HL-60 (cell line): ENCODE measurements around the gene VRK2.

Experiments
- DNase-seq, 2 experiments: peaks; one replicate each; pipeline ENCODE4 v3.0.0-alpha.2; 2010 to 2020; ENCODE audit warnings: low read depth in 1 of 2, low spot score in 1 of 2
- H3K27ac ChIP-seq: fragments of 250-450 bp; sonication (Bioruptor Pico); replicated peaks from 2 replicates; pipeline ENCODE4 v1.5.1; 2020; ENCODE audit warnings: mild to moderate bottlenecking, moderate library complexity
- H3K27me3 ChIP-seq: fragments of 250-450 bp; sonication (Bioruptor Pico); 2 replicates; pipeline ENCODE4 v1.5.1; 2021; ENCODE audit warnings: mild to moderate bottlenecking, moderate library complexity; ENCODE audit not compliant: insufficient read depth, poor library complexity, severe bottlenecking
- H3K4me3 ChIP-seq: replicated peaks from 2 replicates; pipeline ENCODE4 v1.5.1; 2011; ENCODE audit warnings: mild to moderate bottlenecking, control low read depth, low read length; ENCODE audit not compliant: insufficient read depth
- GABPA ChIP-seq: IDR thresholded peaks from 2 replicates; pipeline ENCODE4 v1.6.1; 2012; ENCODE audit warnings: low read depth
- POLR2AphosphoS5 ChIP-seq: IDR thresholded peaks from 2 replicates; pipeline ENCODE4 v1.6.1; 2012; ENCODE audit warnings: low read depth
- SPI1 ChIP-seq: IDR thresholded peaks from 2 replicates; pipeline ENCODE4 v1.6.1; 2012; ENCODE audit warnings: low read depth, mild to moderate bottlenecking, borderline replicate concordance
- long read RNA-seq: library from polyadenylated mRNA; unstranded; transcript quantifications from one replicate; pipeline ENCODE4 v2.0.0, GENCODE V29; 2020
- TF ChIP-seq, protein P1 (sequence below): IDR thresholded peaks from one replicate; pipeline ENCODE4 v1.5.1; 2011; ENCODE audit warnings: low read length, control low read depth, inconsistent platforms; ENCODE audit not compliant: insufficient read depth
- TF ChIP-seq, protein P2 (sequence below): IDR thresholded peaks from 2 replicates; pipeline ENCODE4 v1.6.1; 2012; ENCODE audit warnings: low read depth; ENCODE audit not compliant: insufficient replicate concordance

Gene VRK2
- long read RNA-seq, transcript VRK2-201 (13 exons, 1,888 nt): major isoform, 15 of 55 reads
- long read RNA-seq, partial matches to known transcripts: 14 of 55 reads
- long read RNA-seq, other reads (novel, unspliced or antisense): 26 of 55 reads

DNA sequence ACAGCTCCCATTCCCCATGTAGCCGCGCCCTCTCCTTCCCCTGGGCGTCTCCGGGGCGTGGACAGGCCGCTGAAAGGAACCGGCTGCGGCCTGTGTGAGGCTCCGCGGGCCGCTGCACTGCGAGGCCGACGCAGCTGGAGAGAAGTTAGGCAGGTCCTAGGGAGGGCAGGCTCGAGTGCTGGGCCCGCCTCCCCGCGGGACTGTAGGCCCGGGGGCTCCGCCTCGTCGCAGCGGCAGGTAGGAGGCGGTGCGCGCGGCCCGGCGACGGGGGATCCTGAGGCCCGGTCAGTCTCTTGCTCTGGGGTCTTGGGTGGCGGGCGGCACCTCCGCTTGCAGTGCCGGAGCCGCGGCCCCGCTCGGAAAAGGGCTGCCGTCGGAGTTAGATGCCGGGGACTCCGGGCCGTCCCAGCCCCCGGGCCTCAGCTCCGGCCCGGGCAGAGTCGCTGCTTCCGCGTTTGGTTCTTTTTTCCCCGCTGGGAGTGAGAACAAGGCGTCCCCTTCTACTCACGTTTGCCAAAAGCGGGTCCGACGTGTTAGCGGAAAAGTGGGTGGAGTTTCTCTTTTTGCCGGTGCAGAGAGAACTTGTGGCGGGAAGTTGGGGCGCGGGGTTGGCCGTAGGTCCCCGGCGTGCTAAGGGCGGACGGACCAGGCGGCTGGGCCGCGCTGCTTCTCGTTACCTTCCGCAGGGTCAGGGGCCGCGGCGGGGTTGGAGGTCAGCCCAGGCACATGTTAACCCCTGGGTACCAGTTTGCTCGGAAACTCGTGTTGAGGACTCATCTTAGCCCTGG is at the start of gene VRK2:
Gene VRK2 (plus strand): TSS at position 222 of the 788 bp plus-strand sequence. CDS start 2,026 bp downstream, outside the sequence.
- Histone ChIP-seq H3K27me3 (no peaks in the 10 kb centered on the region), H3K4me3 (peak within 1 kb of the TSS; percentile 59), H3K27ac (peak within 1 kb of the TSS; percentile 97)
- peak; percentile 60 to 93 for DNase-seq
- peak; percentile 79 for TF ChIP-seq POLR2AphosphoS5
- 0 out of 2 replicates have a peak, but pooled peaks have one; percentile 9 for TF ChIP-seq GABPA
- peak; percentile 44; the same call in 1 of the 2 replicates for TF ChIP-seq SPI1
- TF ChIP-seq, protein P1, sequence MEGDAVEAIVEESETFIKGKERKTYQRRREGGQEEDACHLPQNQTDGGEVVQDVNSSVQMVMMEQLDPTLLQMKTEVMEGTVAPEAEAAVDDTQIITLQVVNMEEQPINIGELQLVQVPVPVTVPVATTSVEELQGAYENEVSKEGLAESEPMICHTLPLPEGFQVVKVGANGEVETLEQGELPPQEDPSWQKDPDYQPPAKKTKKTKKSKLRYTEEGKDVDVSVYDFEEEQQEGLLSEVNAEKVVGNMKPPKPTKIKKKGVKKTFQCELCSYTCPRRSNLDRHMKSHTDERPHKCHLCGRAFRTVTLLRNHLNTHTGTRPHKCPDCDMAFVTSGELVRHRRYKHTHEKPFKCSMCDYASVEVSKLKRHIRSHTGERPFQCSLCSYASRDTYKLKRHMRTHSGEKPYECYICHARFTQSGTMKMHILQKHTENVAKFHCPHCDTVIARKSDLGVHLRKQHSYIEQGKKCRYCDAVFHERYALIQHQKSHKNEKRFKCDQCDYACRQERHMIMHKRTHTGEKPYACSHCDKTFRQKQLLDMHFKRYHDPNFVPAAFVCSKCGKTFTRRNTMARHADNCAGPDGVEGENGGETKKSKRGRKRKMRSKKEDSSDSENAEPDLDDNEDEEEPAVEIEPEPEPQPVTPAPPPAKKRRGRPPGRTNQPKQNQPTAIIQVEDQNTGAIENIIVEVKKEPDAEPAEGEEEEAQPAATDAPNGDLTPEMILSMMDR: no peak
- TF ChIP-seq, protein P2, sequence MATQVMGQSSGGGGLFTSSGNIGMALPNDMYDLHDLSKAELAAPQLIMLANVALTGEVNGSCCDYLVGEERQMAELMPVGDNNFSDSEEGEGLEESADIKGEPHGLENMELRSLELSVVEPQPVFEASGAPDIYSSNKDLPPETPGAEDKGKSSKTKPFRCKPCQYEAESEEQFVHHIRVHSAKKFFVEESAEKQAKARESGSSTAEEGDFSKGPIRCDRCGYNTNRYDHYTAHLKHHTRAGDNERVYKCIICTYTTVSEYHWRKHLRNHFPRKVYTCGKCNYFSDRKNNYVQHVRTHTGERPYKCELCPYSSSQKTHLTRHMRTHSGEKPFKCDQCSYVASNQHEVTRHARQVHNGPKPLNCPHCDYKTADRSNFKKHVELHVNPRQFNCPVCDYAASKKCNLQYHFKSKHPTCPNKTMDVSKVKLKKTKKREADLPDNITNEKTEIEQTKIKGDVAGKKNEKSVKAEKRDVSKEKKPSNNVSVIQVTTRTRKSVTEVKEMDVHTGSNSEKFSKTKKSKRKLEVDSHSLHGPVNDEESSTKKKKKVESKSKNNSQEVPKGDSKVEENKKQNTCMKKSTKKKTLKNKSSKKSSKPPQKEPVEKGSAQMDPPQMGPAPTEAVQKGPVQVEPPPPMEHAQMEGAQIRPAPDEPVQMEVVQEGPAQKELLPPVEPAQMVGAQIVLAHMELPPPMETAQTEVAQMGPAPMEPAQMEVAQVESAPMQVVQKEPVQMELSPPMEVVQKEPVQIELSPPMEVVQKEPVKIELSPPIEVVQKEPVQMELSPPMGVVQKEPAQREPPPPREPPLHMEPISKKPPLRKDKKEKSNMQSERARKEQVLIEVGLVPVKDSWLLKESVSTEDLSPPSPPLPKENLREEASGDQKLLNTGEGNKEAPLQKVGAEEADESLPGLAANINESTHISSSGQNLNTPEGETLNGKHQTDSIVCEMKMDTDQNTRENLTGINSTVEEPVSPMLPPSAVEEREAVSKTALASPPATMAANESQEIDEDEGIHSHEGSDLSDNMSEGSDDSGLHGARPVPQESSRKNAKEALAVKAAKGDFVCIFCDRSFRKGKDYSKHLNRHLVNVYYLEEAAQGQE: peak; percentile 39

DNA sequence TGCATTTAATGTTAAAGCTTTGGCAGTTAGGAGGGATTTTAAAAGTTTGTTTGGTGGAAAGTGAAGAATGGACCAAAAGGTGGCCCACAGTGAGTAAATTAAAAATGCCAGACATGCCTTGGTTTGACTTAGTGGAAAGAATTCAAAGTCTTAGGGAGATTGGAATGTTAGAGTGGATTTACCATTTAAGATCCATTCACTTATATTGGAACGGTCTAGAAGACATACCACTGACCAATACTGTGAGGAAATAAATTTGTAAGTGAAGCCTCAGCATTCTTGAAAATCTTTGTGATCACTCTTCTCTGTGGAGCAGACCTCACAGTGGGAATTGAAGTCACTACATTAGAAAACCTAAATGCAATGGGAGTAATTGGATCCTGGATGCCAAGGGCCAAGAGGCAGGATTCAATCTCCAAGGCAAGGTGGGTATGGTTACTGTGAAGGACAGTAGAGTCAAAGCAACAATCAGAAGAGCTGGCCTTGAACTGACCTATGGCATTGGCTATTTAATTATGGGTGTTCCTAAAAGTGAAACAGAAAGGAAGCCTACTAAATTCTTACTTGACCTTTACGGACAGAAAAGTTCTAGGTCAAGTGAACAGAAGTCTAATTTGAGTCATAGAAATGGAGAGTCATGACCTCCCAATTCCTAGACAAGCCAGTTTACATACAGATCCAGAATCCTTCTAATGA is 40.2 kb upstream of the VRK2 start:
- H3K27me3 ChIP-seq: no peaks in the 10 kb centered on the region
- no peak overlapping the region for H3K4me3 ChIP-seq
- no peak overlapping the region for H3K27ac ChIP-seq
- TF ChIP-seq POLR2AphosphoS5 (no peak), GABPA (no peak), SPI1 (no peak)
- TF ChIP-seq, protein P1: no peak
- TF ChIP-seq, protein P2: no peak
- DNase-seq: no peak

DNA sequence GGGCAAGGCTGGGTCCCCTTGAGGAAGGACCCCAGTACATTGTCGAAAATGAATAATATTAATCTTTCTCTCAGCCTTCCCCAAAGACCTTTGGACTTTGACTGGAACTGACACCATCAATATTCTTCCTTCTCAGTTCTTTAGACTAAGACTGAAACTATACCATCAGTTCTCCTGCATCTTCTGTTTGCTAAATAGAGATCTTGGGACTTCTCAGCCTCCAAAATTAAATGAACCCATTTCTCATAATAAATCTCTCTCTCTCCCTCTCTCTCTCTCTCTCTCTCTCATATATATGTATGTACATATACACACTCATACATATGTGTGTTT is 39.7 kb upstream of the VRK2 start:
- TF ChIP-seq, protein P1: no peak
- TF ChIP-seq, protein P2: no peak
- TF ChIP-seq GABPA (no peak), POLR2AphosphoS5 (no peak), SPI1 (no peak)
- no peak for DNase-seq

More for the DNA sequence above, 39.7 kb upstream of the VRK2 start:
- H3K4me3 ChIP-seq: no peak overlapping the region
- H3K27ac ChIP-seq: no peak overlapping the region
- H3K27me3 ChIP-seq: no peaks in the 10 kb centered on the region
